ENCODE measurements around the gene AGFG1. TPM values are rescaled to one million over a fixed set of nuclear protein-coding genes. Genes with fewer than 3 reads are reported as not detected.
A peak's percentile ranks its signal among the peaks of the same experiment; 100 is the strongest.

The AGFG1 gene
- total RNA-seq, 1 donor from 2014 or later = 71.6 TPM

DNA sequence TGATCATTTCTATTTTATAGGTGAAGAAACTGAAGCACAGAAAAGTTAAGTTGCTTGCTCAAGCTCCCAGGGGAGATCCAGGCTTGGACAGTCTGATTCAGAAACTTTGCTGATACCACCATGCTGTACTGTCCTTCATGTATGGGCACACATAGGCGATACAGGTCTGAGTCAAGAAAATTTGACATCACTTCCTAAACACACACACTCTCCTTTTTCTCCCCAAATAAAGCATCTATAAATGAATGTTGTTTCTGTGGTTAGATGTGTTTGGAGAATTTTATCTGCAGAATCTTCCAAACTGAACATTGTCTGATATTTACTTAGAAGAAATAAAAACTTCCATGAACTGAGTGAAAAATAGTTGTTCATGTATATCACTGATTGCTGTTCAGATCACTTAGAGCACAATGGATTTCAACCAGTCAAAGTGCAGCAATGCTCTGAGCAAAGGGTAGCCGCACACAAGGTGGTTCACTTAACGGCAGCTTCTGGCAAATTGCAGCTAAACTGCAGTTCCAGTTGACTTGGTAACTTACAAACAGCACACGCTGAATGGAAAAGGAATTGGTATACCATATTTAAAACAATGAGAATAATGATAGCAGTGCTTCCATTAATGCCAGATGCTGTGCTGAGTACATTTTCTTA is 10.0 kb upstream of the AGFG1 start:
- TF ChIP-seq, protein P1, sequence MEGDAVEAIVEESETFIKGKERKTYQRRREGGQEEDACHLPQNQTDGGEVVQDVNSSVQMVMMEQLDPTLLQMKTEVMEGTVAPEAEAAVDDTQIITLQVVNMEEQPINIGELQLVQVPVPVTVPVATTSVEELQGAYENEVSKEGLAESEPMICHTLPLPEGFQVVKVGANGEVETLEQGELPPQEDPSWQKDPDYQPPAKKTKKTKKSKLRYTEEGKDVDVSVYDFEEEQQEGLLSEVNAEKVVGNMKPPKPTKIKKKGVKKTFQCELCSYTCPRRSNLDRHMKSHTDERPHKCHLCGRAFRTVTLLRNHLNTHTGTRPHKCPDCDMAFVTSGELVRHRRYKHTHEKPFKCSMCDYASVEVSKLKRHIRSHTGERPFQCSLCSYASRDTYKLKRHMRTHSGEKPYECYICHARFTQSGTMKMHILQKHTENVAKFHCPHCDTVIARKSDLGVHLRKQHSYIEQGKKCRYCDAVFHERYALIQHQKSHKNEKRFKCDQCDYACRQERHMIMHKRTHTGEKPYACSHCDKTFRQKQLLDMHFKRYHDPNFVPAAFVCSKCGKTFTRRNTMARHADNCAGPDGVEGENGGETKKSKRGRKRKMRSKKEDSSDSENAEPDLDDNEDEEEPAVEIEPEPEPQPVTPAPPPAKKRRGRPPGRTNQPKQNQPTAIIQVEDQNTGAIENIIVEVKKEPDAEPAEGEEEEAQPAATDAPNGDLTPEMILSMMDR (conservative IDR thresholded peaks at IDR 0.05) = no peak
- no peak for DNase-seq (ENCODE audit: low read depth, low spot score)
- no peaks in the 10 kb centered on the region for H3K36me3 Mint-ChIP-seq (ENCODE audit: low read depth)
- H3K9me3 Mint-ChIP-seq = no peaks in the 10 kb centered on the region
- H3K4me1 Mint-ChIP-seq = peaks cover 12% of the 10 kb centered on the region
- no peak overlapping the region for H3K27ac Mint-ChIP-seq (ENCODE audit: unreplicated experiment)
- no peak overlapping the region for H3K4me3 Mint-ChIP-seq
- H3K27me3 Mint-ChIP-seq (ENCODE audit: low read depth) = no peaks in the 10 kb centered on the region

DNA sequence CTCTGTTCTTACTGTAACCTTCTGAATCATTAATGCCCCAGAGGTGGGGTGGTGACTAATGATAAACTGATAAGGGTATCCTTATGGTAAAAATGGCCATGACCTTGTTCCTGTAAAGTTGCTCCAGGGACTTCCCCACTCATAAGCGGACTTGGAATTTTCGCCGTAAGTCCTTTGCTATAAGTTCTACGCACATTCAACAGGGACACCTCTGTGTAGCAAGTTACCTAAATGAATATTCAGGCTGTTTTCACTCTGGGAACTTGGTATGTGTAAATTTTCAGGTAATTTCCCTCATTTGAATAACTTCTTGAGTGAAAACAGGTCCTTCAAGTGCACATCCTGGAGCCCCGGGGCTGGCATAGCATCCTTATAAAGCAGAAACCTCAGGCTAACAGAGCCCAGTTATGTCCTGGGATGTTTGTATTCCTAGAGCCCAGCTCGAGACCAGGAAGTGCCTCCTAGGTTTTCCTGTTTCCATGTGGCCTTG is 9.4 kb upstream of the AGFG1 start:
- H3K9me3 Mint-ChIP-seq = no peaks in the 10 kb centered on the region
- H3K4me3 Mint-ChIP-seq = no peak overlapping the region
- H3K36me3 Mint-ChIP-seq (ENCODE audit: low read depth) = no peaks in the 10 kb centered on the region
- peaks cover 12% of the 10 kb centered on the region for H3K4me1 Mint-ChIP-seq
- no peaks in the 10 kb centered on the region for H3K27me3 Mint-ChIP-seq (ENCODE audit: low read depth)
- no peak for DNase-seq (ENCODE audit: low read depth, low spot score)
- TF ChIP-seq, protein P1 (conservative IDR thresholded peaks at IDR 0.05) = no peak
- no peak overlapping the region for H3K27ac Mint-ChIP-seq (ENCODE audit: unreplicated experiment)

DNA sequence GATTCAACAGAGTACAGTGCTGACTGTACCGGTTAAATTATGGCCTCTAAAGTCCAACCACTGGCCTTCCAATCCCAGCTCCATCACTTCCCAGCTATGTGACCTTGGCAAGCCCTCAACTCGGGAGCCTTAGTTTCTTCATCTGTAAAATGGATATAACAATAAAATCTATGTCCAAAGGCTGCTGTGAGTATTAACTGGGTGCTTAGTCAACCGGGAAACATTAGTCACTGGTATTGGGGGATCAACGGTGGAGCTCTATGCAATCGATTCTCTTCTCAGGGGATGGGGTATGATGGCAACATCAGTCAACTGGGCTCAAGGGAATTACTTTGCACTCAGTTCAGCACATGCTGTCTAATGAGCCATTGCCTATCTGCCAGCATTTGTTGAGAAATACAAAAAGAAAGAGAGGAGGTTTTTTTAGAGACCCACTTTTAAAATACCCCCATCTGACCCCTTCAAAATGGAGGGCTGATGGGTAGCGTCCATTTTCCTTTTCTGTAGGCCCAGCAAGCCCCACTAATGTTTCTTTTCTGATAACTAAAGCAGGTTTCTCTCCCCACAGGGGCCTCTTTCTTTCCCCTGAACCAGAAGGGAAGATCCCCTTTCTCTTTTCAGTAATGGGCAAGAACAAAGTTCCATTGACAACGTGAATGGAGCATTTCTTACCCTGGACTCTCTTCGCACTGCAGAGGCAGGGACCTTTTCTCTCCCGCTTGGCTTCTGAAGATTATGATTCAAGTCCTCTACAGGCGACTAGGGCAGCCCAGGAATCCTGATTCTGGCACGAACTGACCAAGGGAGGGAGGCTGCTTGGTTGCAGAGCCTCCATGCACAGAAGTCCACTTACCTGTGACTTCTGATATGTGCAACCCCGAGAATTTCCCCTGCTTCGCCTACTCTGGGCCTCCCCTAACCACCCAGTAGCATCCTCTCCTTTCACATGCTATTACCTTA is 8.7 kb upstream of the AGFG1 start:
- peak overlapping the region; percentile 95 for H3K27ac Mint-ChIP-seq (ENCODE audit: unreplicated experiment)
- H3K4me1 Mint-ChIP-seq = peaks cover 12% of the 10 kb centered on the region
- H3K9me3 Mint-ChIP-seq = no peaks in the 10 kb centered on the region
- H3K36me3 Mint-ChIP-seq (ENCODE audit: low read depth) = no peaks in the 10 kb centered on the region
- DNase-seq (ENCODE audit: low read depth, low spot score) = no peak
- no peaks in the 10 kb centered on the region for H3K27me3 Mint-ChIP-seq (ENCODE audit: low read depth)
- peak overlapping the region; percentile 35 for H3K4me3 Mint-ChIP-seq
- TF ChIP-seq, protein P1 (conservative IDR thresholded peaks at IDR 0.05) = no peak

DNA sequence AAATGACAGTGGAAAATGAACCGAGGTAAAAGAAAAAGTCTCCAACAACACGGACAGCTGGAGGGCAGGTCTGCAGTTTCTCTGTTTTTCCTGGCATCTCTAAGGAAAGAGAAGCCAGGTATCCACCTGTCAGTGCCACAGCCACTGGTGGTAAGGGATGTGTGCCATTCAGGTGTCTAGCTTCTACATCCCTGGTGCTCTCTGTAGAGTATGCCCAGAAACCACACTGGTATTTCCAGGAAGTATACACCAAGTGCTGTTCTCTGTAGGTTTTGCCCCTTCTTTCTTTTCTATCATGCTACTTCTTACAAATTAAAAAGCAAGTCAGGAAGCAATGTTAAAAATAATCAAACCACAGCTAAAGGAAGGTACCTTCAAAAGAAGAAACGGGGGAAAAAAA is 7.6 kb upstream of the AGFG1 start:
- Mint-ChIP-seq H3K36me3 (ENCODE audit: low read depth) (no peaks in the 10 kb centered on the region), H3K4me3 (no peak overlapping the region), H3K9me3 (no peaks in the 10 kb centered on the region), H3K4me1 (peaks cover 12% of the 10 kb centered on the region), H3K27me3 (ENCODE audit: low read depth) (no peaks in the 10 kb centered on the region), H3K27ac (ENCODE audit: unreplicated experiment) (no peak overlapping the region)
- TF ChIP-seq, protein P1 (conservative IDR thresholded peaks at IDR 0.05) = no peak
- DNase-seq (ENCODE audit: low read depth, low spot score) = no peak

DNA sequence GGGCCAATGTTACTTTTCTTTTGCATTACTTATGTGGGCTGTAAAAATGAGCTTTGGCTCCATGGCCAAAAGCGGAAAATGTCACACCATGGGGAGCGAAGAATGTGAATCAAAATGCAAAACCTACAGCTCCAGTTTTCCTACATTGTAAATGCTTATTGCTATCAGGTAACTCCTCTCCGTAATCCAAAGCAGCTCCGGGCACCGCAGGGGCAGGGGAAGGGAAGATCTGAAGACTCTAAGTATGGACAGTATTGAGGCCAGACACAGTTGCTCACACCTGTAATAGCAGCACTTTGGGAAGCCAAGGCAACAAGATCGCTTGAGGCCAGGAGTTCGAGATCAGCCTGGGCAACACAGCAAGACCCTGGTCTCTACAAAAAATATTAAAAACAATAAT is 7.1 kb upstream of the AGFG1 start:
- no peak overlapping the region for H3K4me3 Mint-ChIP-seq
- H3K36me3 Mint-ChIP-seq (ENCODE audit: low read depth) = no peaks in the 10 kb centered on the region
- TF ChIP-seq, protein P1 (conservative IDR thresholded peaks at IDR 0.05) = no peak
- H3K9me3 Mint-ChIP-seq = no peaks in the 10 kb centered on the region
- no peak overlapping the region for H3K27ac Mint-ChIP-seq (ENCODE audit: unreplicated experiment)
- DNase-seq (ENCODE audit: low read depth, low spot score) = no peak
- H3K4me1 Mint-ChIP-seq = peaks cover 12% of the 10 kb centered on the region
- H3K27me3 Mint-ChIP-seq (ENCODE audit: low read depth) = no peaks in the 10 kb centered on the region
